HEK293 (cell line): Measurements from ENCODE around the gene TBC1D22A.

Source experiments
- CTCF ChIP-seq: fragments of 450-650 bp; formaldehyde crosslinking; IDR thresholded peaks from 2 replicates; pipeline ENCODE4 v1.5.1; 2016; ENCODE audit warnings: missing biosample characterization, missing genetic modification characterization
- ZBTB17 ChIP-seq: fragments of 450-650 bp; formaldehyde crosslinking; IDR thresholded peaks from 2 replicates; pipeline ENCODE4 v1.5.1; 2016; ENCODE audit warnings: missing biosample characterization, missing genetic modification characterization
- ZNF404 ChIP-seq: fragments of 450-650 bp; formaldehyde crosslinking; IDR thresholded peaks from 2 replicates; pipeline ENCODE4 v1.5.1; 2017; ENCODE audit warnings: missing biosample characterization, missing genetic modification characterization
- ZNF600 ChIP-seq: fragments of 450-650 bp; formaldehyde crosslinking; IDR thresholded peaks from 2 replicates; pipeline ENCODE4 v1.5.1; 2016; ENCODE audit warnings: missing biosample characterization, missing genetic modification characterization

GRCh38 chr22:47017245-47017644 is 254.8 kb downstream of the TBC1D22A start:
- TF ChIP-seq CTCF (tag by site-specific recombination) (no peak), ZNF600 (tag by site-specific recombination) (no peak), ZBTB17 (tag by site-specific recombination) (no peak), ZNF404 (tag by site-specific recombination) (no peak)
